NCI-H2196 treated with DMSO at 0.1 percent for 48 hours (cell line): ENCODE data around the gene NFYA.

Experiments used
- DNase-seq: peaks from one replicate; lab custom pipeline; 2025; ENCODE audit not compliant: unreplicated experiment; lab: John Stamatoyannopoulos, UW

Gene NFYA

GRCh38 chr6:41072836-41073202, at the start of gene NFYA:
Gene NFYA, plus strand, starts transcription at chr6:41072974. Its CDS starts 6,116 bp downstream, at chr6:41079090.
- no peak for DNase-seq

- DNase-seq, result no peak
Measured at GRCh38 chr6:41023114-41023513, 49.7 kb upstream of the NFYA start.

GRCh38 chr6:41025966-41026530, 46.7 kb upstream of the NFYA start:
- no peak for DNase-seq

GRCh38 chr6:41027241-41027640, 45.5 kb upstream of the NFYA start:
- no peak for DNase-seq

GRCh38 chr6:41027799-41028560, 44.8 kb upstream of the NFYA start:
- peak; percentile 46 for DNase-seq

GRCh38 chr6:41028561-41029412, 44.0 kb upstream of the NFYA start:
- no peak for DNase-seq

- no peak for DNase-seq
Measured at GRCh38 chr6:41032830-41033229, 39.9 kb upstream of the NFYA start.

GRCh38 chr6:41033776-41034175, 39.0 kb upstream of the NFYA start:
- DNase-seq, result no peak

- DNase-seq, result no peak
Measured at GRCh38 chr6:41036186-41036585, 36.6 kb upstream of the NFYA start.

- no peak for DNase-seq
Measured at GRCh38 chr6:41036601-41037000, 36.2 kb upstream of the NFYA start.

- no peak for DNase-seq
Measured at GRCh38 chr6:41037107-41037900, 35.5 kb upstream of the NFYA start.

- no peak for DNase-seq
Measured at GRCh38 chr6:41038205-41038604, 34.6 kb upstream of the NFYA start.

- DNase-seq, result peak; percentile 25
Measured at GRCh38 chr6:41039060-41039998, 33.4 kb upstream of the NFYA start, which contains the start of gene UNC5CL. Gene UNC5CL, minus strand, starts transcription at chr6:41039221. Its CDS starts 4,147 bp downstream, at chr6:41035074.

GRCh38 chr6:41040101-41040939, 32.5 kb upstream of the NFYA start:
- no peak for DNase-seq

- DNase-seq, result no peak
Measured at GRCh38 chr6:41040940-41041536, 31.7 kb upstream of the NFYA start.

- no peak for DNase-seq
Measured at GRCh38 chr6:41042226-41043055, 30.3 kb upstream of the NFYA start, which contains the start of gene TSPO2. Gene TSPO2, plus strand, starts transcription at chr6:41042467. Its CDS starts 519 bp downstream, at chr6:41042986.

- DNase-seq, result no peak
Measured at GRCh38 chr6:41043151-41043550, 29.6 kb upstream of the NFYA start.

GRCh38 chr6:41045664-41046063, 27.1 kb upstream of the NFYA start:
- no peak for DNase-seq
